PC-3 (cell line): ENCODE measurements around the gene ZNF679.

ENCODE experiments used
- EZH2 ChIP-seq: fragments of 300-600 bp; sonication (generic); IDR thresholded peaks from one replicate; pipeline ENCODE4 v1.6.1; 2017; ENCODE audit warnings: antibody characterized with exemption, mild to moderate bottlenecking, low read length; ENCODE audit not compliant: unreplicated experiment
- EZH2phosphoT487 ChIP-seq: fragments of 300-600 bp; sonication (generic); IDR thresholded peaks from 2 replicates; pipeline ENCODE4 v1.6.1; 2018; ENCODE audit warnings: mild to moderate bottlenecking, antibody characterized with exemption, low read length, borderline replicate concordance
- TF ChIP-seq, protein P1 (sequence below): fragments of 300-600 bp; sonication (generic); conservative IDR thresholded peaks from 2 replicates; pipeline ENCODE4 v1.5.1; 2017; ENCODE audit warnings: antibody characterized with exemption, low read depth, mild to moderate bottlenecking, low read length

DNA sequence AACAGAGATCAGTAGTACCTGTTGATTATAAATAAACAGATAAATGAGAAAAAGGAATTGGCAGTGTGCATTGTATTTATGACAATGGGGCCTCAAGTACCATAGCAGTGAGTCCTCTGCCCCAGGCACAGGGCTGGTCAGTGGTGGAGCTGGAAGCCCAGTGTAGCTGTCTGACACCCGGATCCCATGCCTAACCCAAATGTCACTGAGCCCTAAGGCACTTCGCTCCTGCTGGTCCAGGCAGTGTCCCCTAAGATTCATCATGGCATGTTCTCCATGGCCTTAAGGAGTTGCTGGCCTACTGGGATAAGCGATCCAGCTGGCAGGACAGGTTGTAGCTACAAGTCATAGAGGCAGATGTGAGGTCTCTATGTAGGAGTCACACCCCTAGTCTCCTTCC, 82.2 kb downstream of the ZNF679 start:
- TF ChIP-seq, protein P1, sequence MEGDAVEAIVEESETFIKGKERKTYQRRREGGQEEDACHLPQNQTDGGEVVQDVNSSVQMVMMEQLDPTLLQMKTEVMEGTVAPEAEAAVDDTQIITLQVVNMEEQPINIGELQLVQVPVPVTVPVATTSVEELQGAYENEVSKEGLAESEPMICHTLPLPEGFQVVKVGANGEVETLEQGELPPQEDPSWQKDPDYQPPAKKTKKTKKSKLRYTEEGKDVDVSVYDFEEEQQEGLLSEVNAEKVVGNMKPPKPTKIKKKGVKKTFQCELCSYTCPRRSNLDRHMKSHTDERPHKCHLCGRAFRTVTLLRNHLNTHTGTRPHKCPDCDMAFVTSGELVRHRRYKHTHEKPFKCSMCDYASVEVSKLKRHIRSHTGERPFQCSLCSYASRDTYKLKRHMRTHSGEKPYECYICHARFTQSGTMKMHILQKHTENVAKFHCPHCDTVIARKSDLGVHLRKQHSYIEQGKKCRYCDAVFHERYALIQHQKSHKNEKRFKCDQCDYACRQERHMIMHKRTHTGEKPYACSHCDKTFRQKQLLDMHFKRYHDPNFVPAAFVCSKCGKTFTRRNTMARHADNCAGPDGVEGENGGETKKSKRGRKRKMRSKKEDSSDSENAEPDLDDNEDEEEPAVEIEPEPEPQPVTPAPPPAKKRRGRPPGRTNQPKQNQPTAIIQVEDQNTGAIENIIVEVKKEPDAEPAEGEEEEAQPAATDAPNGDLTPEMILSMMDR: no peak
- no peak for TF ChIP-seq EZH2
- TF ChIP-seq EZH2phosphoT487: no peak
